MV-4-11 (cell line): Measurements from ENCODE around the gene FOXD1.
"Not testable (repeated sequence)": the region's sequence is repeated elsewhere in the genome, so short reads cannot be mapped to it uniquely, and the experiment has no call there.

Source experiments
- DNase-seq: peaks from one replicate; lab custom pipeline; 2025; lab: John Stamatoyannopoulos, UW

The FOXD1 gene

DNA sequence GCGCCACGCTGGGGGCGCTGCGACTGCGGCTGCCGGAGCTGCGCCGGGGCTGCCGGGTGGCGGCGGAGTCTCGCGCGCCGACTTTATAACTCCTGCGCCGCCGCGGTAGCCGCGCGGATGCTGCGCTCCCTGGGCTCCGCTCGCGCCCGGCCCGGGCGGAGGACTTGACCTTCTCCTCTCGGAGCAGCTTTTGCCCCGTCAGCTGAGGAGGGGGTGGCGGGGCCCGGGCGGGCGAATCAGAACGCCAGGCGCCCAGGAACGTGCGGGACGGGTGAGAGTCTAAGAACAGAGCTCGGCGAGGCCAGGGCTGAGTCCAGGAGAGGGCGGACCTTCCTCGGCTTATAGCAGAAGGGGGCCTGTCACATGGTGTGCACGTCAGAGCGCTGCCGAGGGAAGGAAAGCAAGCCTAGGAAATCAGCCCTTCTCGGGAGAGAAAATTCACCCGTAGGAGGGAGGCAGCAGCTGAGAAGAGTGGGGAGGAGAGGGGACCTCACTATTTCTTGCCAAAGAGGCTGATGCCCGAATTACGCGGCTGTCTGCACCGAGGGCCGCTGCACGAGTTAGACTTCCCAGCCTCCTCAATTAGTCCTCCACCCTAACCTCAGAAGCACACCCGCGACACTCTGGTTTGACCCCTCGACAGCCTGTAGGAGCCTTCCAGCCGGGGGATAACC lies at the start of gene FOXD1:
FOXD1 (minus strand) TSS at position 315 of the 674 bp plus-strand sequence. CDS start 415 bp downstream, outside the sequence.
- DNase-seq = no peak

- no peak for DNase-seq
Measured at GRCh38 chr5:73497497-73498056, 49.0 kb upstream of the FOXD1 start.

- peak; percentile 69 for DNase-seq
Measured at GRCh38 chr5:73496984-73497457, 48.4 kb upstream of the FOXD1 start.

DNA sequence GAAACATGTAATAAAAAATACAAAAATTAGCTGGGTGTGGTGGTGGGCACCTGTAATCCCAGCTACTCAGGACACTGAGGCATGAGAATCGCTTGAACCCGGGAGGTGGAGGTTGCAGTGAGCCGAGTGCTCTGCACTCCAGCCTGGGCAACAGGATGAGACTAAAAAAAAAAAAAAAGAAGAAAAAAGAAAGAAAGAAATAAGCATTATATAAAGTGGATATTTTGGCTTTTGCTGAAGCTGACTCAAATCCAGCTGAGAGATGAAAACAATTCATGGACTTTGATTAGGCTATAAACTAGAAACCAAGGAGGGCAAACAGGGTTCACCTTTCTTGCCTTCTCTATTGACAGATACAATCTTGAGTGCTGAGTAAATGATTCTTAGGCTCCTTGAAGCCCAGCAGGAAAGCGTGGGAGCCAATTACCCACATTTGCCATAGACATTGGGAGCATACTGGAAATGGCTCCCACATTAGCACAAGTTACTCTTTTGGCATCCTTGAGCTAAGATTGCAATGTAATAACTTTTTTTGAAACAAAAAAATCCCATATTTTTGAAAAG lies 47.3 kb upstream of the FOXD1 start:
- no peak for DNase-seq

DNA sequence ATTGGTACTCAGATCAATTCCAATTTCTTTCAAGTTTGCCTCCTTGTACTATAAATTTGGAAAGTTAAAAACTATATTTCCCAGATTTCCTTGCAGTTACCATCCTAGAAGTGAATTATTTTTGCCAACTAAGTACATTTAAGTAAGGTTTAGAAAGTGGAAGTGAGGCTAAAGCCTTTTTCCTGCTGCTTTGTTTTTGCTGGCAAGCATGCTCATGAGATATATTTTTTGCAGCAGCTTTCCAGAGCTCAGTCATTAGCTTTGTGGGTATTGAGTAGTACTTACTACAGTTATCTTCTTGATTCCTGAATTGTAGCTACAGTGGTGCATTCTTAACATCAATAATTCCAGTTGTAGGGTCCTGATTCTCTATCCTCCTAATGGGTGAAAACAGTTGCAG lies 46.1 kb upstream of the FOXD1 start:
- no peak for DNase-seq

DNA sequence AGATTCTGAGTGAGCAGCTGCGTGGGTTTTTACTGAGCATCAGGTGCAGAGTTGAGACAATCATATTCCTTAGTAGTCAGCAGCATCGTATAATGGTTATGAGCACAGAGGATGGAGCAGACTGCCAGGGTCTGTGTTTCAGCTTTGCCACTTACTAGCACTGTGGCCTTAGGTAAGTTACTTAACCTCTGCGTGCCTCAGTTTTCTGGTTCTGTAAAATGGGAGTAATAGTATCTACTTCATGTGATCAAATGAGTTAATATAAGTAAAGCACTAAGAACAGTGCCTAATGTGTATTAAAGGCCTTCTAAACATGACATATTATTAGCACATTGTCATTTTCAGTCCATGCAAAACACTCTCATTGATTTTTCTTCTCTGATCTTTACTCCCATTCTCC lies 44.8 kb upstream of the FOXD1 start:
- DNase-seq = no peak

DNA sequence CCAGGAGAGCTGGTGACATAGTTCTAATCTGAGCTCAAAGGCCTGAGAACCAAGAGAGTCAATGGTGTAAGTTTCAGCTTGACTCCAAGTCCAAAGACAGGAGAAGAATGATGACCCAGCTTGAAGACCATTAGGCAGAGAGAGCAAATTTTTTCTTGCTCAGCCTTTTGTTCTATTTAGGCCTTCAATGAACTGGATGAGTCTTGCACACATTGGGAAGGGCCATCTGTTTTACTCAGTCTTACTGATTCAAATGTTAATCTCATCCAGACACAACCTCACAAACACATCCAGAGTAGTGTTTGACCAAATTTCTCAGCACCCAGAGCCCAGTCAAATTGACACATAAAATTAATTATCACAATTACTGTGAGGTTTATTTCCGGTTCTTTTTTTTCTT lies 42.6 kb upstream of the FOXD1 start:
- DNase-seq = no peak

GRCh38 chr5:73490088-73490487 lies 41.5 kb upstream of the FOXD1 start:
- DNase-seq = no peak

DNA sequence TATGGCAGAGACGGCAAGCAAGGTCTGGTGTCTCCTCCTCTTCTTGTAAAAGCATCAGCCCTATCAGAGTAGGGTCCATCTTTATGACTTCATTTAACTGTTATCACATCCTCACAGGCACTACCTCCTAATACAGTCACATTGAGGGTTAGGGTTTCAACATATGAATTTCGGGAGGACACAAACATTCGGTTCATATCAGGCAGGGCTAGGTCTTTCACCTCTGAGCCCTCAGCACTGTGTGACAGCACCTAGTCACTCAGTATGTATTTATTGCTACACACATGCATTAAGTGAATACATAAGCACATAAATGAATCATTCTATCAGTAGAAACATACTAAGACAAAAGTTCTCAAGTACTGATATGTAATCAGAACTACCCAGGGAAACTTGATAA lies 40.2 kb upstream of the FOXD1 start:
- no peak for DNase-seq

GRCh38 chr5:73487815-73488214 lies 39.2 kb upstream of the FOXD1 start:
- no peak for DNase-seq

GRCh38 chr5:73487257-73487656 lies 38.7 kb upstream of the FOXD1 start:
- not testable (repeated sequence) for DNase-seq

DNA sequence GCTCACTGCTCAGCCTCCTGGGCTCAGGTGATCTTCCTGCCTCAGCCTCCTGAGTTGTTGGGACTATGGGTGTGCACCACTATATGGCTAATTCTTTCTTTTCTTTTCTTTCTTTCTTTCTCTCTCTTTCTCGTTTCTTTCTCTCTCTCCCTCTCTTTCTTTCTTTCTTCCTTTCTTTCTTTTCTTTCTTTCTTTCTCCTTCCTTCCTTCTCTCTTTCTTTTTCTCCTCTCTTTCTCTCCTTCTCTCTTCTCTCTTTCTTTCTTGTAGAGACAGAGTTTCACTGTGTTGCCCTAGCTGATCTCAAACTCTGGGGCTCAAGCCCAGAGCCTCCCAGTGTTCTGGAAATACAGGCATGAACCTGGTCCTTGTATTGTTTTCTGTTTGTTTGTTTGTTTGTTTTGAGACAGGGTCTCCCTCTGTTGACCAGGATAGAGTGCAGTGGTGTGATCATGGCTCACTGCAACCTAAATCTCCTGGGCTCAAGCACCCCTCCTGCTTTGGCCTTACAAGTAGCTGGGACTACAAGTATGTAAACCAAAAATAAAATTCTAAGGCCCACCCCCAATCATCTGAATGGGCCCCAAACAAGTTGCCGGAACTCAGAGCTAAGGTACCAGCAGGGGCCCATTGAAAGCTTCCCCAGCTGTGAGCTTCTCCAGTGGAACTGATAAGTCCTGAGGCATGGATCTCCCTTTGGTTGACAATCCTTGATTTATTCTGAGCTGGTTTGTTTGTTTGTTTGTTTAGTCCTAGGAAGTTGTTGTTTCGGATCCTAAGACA lies 37.7 kb upstream of the FOXD1 start:
- no peak for DNase-seq

DNA sequence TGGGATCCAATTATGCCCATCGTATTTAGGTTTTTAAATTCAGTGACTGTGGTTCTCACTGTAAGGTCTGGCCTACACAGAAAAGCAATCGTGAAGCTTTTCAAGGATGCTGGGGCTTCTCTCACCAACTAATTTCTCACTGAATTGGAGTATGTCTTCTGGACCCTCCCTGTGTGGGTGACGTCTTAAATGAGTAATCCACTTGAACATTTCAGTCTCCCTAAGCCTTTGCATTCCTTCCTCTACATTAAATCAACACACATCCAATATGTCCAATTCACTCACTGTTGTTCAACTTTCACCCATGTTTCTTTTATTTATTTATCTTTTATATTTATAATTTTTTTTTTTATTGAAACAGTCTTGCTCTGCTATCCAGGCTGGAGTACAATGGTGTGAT lies 37.1 kb upstream of the FOXD1 start:
- DNase-seq = no peak

DNA sequence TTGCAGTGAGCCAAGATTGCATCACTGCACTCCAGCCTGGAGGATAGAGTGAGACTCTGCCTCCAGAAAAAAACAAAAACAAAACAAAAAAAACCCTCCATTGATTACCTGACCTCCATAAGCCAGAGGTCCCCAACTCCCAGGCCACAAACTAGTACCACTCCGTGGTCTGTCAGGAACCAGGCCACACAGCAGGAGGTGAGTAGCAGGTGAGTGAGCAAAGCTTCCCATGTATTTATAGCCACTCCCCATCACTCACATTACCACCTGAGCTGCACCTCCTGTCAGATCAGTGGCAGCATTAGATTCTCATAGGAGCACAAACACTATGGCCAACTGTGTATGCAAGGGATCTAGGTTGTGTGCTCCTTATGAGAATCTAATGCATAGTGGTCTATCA lies 35.9 kb upstream of the FOXD1 start:
- DNase-seq = no peak

GRCh38 chr5:73483676-73484075 lies 35.1 kb upstream of the FOXD1 start:
- no peak for DNase-seq

- no peak for DNase-seq
Measured at GRCh38 chr5:73482383-73483136, 34.0 kb upstream of the FOXD1 start.

- DNase-seq = no peak
Measured at GRCh38 chr5:73480500-73480899, 31.9 kb upstream of the FOXD1 start.

- DNase-seq = no peak
Measured at GRCh38 chr5:73472116-73472515, 23.5 kb upstream of the FOXD1 start.

GRCh38 chr5:73471654-73472053 lies 23.1 kb upstream of the FOXD1 start:
- no peak for DNase-seq

DNA sequence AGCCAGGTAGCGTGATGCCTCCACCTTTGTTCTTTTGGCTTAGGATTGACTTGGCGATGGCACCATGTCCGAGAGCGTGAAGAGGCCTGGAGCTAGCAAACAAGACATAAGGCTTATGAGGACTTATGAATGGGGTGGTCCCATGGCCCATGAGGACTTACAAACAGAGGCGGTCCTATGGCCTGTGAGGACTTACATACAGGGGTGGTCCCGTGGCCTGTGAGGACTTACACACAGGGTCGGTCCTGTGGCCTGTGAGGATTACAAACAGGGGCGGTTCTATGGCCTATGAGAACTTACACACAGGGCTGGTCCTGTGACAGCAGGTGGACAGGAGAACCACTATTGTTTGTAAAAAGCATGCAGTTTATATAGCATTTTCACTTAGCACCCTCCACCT lies 21.3 kb upstream of the FOXD1 start:
- no peak for DNase-seq

GRCh38 chr5:73468638-73469037 lies 20.1 kb upstream of the FOXD1 start:
- DNase-seq = not testable (repeated sequence)
